Adrenal gland (tissue), 5 donors: Measurements from ENCODE around the gene SULT2B1.

Experiments used
- POLR2A ChIP-seq, 2 donors: fragments of 450-650 bp; IDR thresholded peaks; one replicate each; pipeline ENCODE4 v1.6.1; 2017; ENCODE audit warnings: antibody characterized with exemption in 2 of 2, mild to moderate bottlenecking in 2 of 2, moderate library complexity in 1 of 2
- TF ChIP-seq, protein P1 (sequence below), 6 experiments: fragments of 450-650 bp in 4 of 6; fragments of 200-600 bp in 2 of 6; sonication (generic) in 1 of 6; IDR thresholded peaks; 1 replicate in 5 of 6; 2 replicates in 1 of 6; pipeline versions ENCODE4 v1.5.1 to v1.8.0; 2016 to 2021; ENCODE audit warnings: antibody characterized with exemption in 6 of 6, mild to moderate bottlenecking in 2 of 6, moderate library complexity in 1 of 6
- donor health status: DM: no; HTN: no; CAD: no.

DNA sequence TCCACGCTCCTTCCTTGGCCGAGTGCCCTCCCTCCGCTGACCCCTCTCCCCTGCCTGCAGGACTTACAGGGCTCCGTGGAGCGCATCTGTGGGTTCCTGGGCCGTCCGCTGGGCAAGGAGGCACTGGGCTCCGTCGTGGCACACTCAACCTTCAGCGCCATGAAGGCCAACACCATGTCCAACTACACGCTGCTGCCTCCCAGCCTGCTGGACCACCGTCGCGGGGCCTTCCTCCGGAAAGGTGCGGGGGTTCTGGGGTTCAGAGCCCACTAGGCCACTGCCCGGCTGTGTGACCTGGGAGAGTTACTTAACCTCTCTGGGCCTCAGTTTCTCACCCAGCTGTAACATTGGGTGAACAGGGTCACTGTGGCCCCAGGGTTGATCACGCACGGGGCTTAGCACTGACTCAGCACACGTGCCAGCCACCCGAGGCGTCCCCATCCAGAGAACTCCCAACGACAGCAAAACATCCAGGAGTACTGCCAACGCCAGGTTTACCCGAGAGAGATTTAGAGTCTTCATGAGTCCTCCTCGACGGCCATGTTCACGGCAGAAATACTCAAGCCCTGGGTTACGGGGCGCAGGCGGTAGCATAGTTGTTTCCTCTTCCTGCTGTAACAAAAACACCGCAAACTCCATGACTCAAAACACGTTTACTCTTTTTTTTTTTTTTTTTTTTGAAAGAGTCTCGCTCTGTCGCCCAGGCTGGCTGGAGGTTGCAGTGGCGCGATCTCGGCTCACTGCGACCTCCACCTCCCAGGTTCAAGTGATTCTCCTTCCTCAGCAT is 44.9 kb downstream of the SULT2B1 start:
- TF ChIP-seq, protein P1, sequence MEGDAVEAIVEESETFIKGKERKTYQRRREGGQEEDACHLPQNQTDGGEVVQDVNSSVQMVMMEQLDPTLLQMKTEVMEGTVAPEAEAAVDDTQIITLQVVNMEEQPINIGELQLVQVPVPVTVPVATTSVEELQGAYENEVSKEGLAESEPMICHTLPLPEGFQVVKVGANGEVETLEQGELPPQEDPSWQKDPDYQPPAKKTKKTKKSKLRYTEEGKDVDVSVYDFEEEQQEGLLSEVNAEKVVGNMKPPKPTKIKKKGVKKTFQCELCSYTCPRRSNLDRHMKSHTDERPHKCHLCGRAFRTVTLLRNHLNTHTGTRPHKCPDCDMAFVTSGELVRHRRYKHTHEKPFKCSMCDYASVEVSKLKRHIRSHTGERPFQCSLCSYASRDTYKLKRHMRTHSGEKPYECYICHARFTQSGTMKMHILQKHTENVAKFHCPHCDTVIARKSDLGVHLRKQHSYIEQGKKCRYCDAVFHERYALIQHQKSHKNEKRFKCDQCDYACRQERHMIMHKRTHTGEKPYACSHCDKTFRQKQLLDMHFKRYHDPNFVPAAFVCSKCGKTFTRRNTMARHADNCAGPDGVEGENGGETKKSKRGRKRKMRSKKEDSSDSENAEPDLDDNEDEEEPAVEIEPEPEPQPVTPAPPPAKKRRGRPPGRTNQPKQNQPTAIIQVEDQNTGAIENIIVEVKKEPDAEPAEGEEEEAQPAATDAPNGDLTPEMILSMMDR (IDR thresholded peaks at IDR 0.05), result no peak
- TF ChIP-seq POLR2A (IDR thresholded peaks at IDR 0.05), result no peak
